ENCODE results near the gene MAP2K6. TPM values are rescaled to one million over a fixed set of nuclear protein-coding genes. Genes with fewer than 3 reads are reported as not detected.
"Not testable (repeated sequence)": the region's sequence is repeated elsewhere in the genome, so short reads cannot be mapped to it uniquely, and the experiment has no call there.

The MAP2K6 gene
- total RNA-seq, 1 experiment from 2014 or later = 9.6 TPM

- no peak for DNase-seq
- Histone ChIP-seq H3K4me1 (peaks cover 27% of the 10 kb centered on the region), H3K27me3 (replicated peaks; ENCODE audit: control insufficient read depth, insufficient read depth, low read length) (no peaks in the 10 kb centered on the region), H3K9me3 (no peaks in the 10 kb centered on the region), H3K4me3 (ENCODE audit: low read depth, low read length) (no peak overlapping the region), H3K36me3 (ENCODE audit: control insufficient read depth, insufficient read depth, low read length) (no peaks in the 10 kb centered on the region)
- CTCF ChIA-PET = no interaction called here
- Mint-ChIP-seq H3K27ac (ENCODE audit: unreplicated experiment) (no peak overlapping the region), H3K4me1 (ENCODE audit: low read depth, unreplicated experiment) (peaks cover 19% of the 10 kb centered on the region), H3K9me3 (ENCODE audit: unreplicated experiment) (no peaks in the 10 kb centered on the region), H3K4me3 (ENCODE audit: unreplicated experiment) (no peak overlapping the region), H3K36me3 (ENCODE audit: insufficient read depth, unreplicated experiment) (no peaks in the 10 kb centered on the region), H3K27me3 (ENCODE audit: insufficient read depth, unreplicated experiment) (no peaks in the 10 kb centered on the region)
- BruUV-seq (replicated peaks) = no TSS peak
- POLR2A ChIA-PET = no interaction called here
- TF ChIP-seq, protein P1, sequence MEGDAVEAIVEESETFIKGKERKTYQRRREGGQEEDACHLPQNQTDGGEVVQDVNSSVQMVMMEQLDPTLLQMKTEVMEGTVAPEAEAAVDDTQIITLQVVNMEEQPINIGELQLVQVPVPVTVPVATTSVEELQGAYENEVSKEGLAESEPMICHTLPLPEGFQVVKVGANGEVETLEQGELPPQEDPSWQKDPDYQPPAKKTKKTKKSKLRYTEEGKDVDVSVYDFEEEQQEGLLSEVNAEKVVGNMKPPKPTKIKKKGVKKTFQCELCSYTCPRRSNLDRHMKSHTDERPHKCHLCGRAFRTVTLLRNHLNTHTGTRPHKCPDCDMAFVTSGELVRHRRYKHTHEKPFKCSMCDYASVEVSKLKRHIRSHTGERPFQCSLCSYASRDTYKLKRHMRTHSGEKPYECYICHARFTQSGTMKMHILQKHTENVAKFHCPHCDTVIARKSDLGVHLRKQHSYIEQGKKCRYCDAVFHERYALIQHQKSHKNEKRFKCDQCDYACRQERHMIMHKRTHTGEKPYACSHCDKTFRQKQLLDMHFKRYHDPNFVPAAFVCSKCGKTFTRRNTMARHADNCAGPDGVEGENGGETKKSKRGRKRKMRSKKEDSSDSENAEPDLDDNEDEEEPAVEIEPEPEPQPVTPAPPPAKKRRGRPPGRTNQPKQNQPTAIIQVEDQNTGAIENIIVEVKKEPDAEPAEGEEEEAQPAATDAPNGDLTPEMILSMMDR (IDR thresholded peaks at IDR 0.05; ENCODE audit: insufficient read depth in 1 of 2, low read depth in 1 of 2, low read length in 1 of 2, severe bottlenecking in 1 of 2, unreplicated experiment in 1 of 2) = no peak
- intact Hi-C loops (cut with micrococcal nuclease; ENCODE audit: unreplicated experiment) = no loop called here
These were observed 64.4 kb downstream of the MAP2K6 start for GRCh38 chr17:69478916-69479315.

DNA sequence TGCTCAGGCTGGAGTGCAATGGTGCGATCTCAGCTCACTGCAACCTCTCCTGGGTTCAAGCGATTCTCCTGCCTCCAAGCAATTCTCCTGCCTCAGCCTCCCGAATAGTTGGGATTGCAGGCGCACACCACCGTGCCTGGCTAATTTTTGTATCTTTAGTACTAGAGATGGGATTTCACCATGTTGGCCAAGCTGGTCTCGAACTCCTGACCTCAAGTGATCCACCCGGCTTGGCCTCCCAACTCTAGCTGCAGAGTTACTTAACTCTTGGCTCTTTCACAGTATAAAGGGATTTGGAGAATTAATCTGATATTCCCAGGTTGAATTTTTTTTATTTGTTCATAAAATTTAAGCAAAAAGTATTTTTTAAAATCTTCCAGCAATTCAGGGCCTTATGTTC is 65.3 kb downstream of the MAP2K6 start:
- BruUV-seq (replicated peaks); intact Hi-C loops (cut with micrococcal nuclease; ENCODE audit: unreplicated experiment); H3K9me3 Mint-ChIP-seq (ENCODE audit: unreplicated experiment); H3K27me3 ChIP-seq (replicated peaks; ENCODE audit: control insufficient read depth, insufficient read depth, low read length); DNase-seq; H3K36me3 Mint-ChIP-seq (ENCODE audit: insufficient read depth, unreplicated experiment); H3K36me3 ChIP-seq (ENCODE audit: control insufficient read depth, insufficient read depth, low read length); POLR2A ChIA-PET; H3K9me3 ChIP-seq; H3K27ac Mint-ChIP-seq (ENCODE audit: unreplicated experiment); H3K4me3 ChIP-seq (ENCODE audit: low read depth, low read length); H3K4me3 Mint-ChIP-seq (ENCODE audit: unreplicated experiment); H3K27me3 Mint-ChIP-seq (ENCODE audit: insufficient read depth, unreplicated experiment): not testable (repeated sequence)
- H3K4me1 ChIP-seq = peaks cover 21% of the 10 kb centered on the region
- H3K4me1 Mint-ChIP-seq (ENCODE audit: low read depth, unreplicated experiment) = peaks cover 15% of the 10 kb centered on the region
- CTCF ChIA-PET = interaction anchor here (0.7 kb wide), 1 partner anchor 8 kb away, joined by 5 read pairs; no protein-coding TSS in a partner anchor

- H3K4me1 ChIP-seq = peaks cover 21% of the 10 kb centered on the region
- intact Hi-C loops (cut with micrococcal nuclease; ENCODE audit: unreplicated experiment) = no loop called here
- no peak for DNase-seq
- no peaks in the 10 kb centered on the region for H3K27me3 Mint-ChIP-seq (ENCODE audit: insufficient read depth, unreplicated experiment)
- H3K27ac Mint-ChIP-seq (ENCODE audit: unreplicated experiment) = no peak overlapping the region
- H3K4me3 ChIP-seq (ENCODE audit: low read depth, low read length) = no peak overlapping the region
- no peaks in the 10 kb centered on the region for H3K9me3 Mint-ChIP-seq (ENCODE audit: unreplicated experiment)
- ChIA-PET CTCF (interaction anchor here (0.7 kb wide), 1 partner anchor 8 kb away, joined by 5 read pairs; no protein-coding TSS in a partner anchor), POLR2A (no interaction called here)
- no peak overlapping the region for H3K4me3 Mint-ChIP-seq (ENCODE audit: unreplicated experiment)
- no TSS peak for BruUV-seq (replicated peaks)
- TF ChIP-seq, protein P1 (IDR thresholded peaks at IDR 0.05; ENCODE audit: insufficient read depth in 1 of 2, low read depth in 1 of 2, low read length in 1 of 2, severe bottlenecking in 1 of 2, unreplicated experiment in 1 of 2) = no peak
- H3K9me3 ChIP-seq = no peaks in the 10 kb centered on the region
- peaks cover 15% of the 10 kb centered on the region for H3K4me1 Mint-ChIP-seq (ENCODE audit: low read depth, unreplicated experiment)
- H3K36me3 Mint-ChIP-seq (ENCODE audit: insufficient read depth, unreplicated experiment) = no peaks in the 10 kb centered on the region
- H3K36me3 ChIP-seq (ENCODE audit: control insufficient read depth, insufficient read depth, low read length) = no peaks in the 10 kb centered on the region; the same call in 1 of the 2 replicates
- H3K27me3 ChIP-seq (replicated peaks; ENCODE audit: control insufficient read depth, insufficient read depth, low read length) = no peaks in the 10 kb centered on the region
These were observed 65.7 kb downstream of the MAP2K6 start for GRCh38 chr17:69480245-69480644.

- no peaks in the 10 kb centered on the region for H3K4me1 Mint-ChIP-seq (ENCODE audit: low read depth, unreplicated experiment)
- no TSS peak for BruUV-seq (replicated peaks)
- POLR2A ChIA-PET = no interaction called here
These were observed 70.8 kb downstream of the MAP2K6 start for GRCh38 chr17:69485251-69485661.

More at GRCh38 chr17:69485251-69485661, 70.8 kb downstream of the MAP2K6 start:
- no peaks in the 10 kb centered on the region for H3K9me3 ChIP-seq
- Mint-ChIP-seq H3K27me3 (ENCODE audit: insufficient read depth, unreplicated experiment) (no peaks in the 10 kb centered on the region), H3K36me3 (ENCODE audit: insufficient read depth, unreplicated experiment) (no peaks in the 10 kb centered on the region), H3K27ac (ENCODE audit: unreplicated experiment) (no peak overlapping the region), H3K4me3 (ENCODE audit: unreplicated experiment) (no peak overlapping the region), H3K9me3 (ENCODE audit: unreplicated experiment) (no peaks in the 10 kb centered on the region)
- no peak for DNase-seq
- TF ChIP-seq, protein P1 (IDR thresholded peaks at IDR 0.05; ENCODE audit: insufficient read depth in 1 of 2, low read depth in 1 of 2, low read length in 1 of 2, severe bottlenecking in 1 of 2, unreplicated experiment in 1 of 2) = no peak
- H3K4me1 ChIP-seq = no peaks in the 10 kb centered on the region
- H3K36me3 ChIP-seq (ENCODE audit: control insufficient read depth, insufficient read depth, low read length) = no peaks in the 10 kb centered on the region; the same call in 1 of the 2 replicates
- H3K27me3 ChIP-seq (replicated peaks; ENCODE audit: control insufficient read depth, insufficient read depth, low read length) = no peaks in the 10 kb centered on the region
- CTCF ChIA-PET = no interaction called here
- intact Hi-C loops (cut with micrococcal nuclease; ENCODE audit: unreplicated experiment) = no loop called here
- H3K4me3 ChIP-seq (ENCODE audit: low read depth, low read length) = no peak overlapping the region
